LHCN-M2 (cell line): ENCODE measurements around the gene UMODL1. TPM values are rescaled to one million over a fixed set of nuclear protein-coding genes. Genes with fewer than 3 reads are reported as not detected.

ENCODE experiments used
- DNase-seq: peaks from one replicate; pipeline ENCODE4 v3.0.0-alpha.2; 2012; ENCODE audit warnings: low read depth
- total RNA-seq: library from RNA; depleted of rRNA; stranded (reverse); fragments of >200 nt; gene quantifications from 2 replicates; pipeline ENCODE4 v1.2.3, GENCODE V29; 2014

UMODL1 gene
- total RNA-seq, 1 experiment from 2014 or later = not detected

DNA sequence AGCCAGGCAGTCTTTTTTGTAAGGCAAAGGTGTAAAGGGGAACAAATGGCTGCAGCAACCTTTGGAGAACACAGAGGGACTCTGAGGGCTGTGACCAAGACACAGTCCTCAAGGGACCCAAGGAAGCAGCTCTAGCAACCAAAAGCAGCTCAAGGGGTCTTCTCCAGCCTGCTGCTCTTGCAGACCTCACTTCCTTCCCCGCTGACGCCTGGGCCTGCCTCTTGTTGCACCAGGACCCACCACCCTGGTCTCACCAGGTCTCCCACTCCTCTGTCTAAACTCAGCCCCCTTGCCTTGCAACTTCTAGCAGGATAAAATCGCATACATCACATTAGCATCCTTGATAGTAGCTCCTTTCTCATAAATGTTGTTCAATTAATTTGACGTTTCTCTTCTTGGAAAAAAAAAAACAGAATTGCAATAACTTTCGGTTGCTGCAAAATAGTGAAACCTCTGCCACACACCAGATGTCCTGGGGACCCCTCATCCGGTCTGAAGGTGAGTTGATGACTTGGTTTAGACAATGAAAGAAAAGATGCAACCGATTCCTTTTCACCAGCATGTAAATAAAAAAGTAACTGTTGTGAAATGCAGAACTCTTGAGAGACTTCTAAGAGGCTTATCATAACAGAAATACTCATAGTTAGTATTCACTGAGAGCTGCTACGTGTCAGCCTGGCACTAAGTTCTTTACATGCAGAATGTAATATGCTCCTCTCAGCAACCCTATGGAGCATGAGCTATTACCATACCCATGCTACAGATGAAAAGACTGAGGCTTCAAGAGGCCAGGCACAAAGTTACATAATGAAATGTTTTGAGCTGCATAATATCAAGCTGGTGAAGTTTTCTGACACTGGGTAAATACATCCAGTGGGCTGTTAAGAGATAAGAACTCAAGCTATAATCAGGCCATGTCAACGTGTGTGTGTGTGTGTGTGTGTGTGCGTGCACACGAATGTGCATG lies 58.5 kb downstream of the UMODL1 start:
- DNase-seq = no peak

DNA sequence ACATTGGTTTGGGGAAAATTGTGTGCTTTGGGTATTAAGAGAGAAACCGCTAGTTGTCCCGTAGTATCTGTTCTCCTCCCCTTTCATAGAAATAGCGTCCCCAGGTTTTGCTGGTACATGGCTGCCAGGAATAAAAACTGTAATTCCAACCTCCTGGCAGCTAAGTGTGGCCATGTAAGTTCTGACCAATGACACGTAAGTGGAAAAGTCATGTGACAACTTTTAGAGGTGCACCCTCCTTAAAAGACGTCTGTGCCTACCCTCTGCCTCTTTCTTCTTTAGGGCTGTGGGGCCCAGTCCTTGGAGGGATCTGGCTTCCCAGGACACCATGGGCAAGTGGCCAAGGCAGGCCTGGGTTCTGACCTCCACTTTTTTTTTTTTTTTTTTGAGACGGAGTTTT lies 59.3 kb downstream of the UMODL1 start:
- no peak for DNase-seq

DNA sequence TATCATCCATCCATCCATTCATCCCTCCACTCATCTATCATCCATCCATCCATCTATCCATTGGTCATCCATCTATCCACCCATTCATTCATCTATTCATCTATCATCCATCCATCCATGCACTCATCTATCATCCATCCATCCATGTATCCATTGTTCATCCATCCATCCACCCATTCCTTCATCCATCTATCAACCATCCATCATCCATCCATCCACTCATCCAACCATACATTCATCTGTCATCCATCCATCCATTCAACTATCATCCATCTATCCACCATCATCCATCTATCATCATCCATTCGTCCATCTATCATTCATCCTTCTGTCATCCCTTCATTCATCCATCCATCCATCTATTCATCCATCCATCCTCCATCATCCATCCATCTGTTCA lies 61.1 kb downstream of the UMODL1 start:
- no peak for DNase-seq

DNA sequence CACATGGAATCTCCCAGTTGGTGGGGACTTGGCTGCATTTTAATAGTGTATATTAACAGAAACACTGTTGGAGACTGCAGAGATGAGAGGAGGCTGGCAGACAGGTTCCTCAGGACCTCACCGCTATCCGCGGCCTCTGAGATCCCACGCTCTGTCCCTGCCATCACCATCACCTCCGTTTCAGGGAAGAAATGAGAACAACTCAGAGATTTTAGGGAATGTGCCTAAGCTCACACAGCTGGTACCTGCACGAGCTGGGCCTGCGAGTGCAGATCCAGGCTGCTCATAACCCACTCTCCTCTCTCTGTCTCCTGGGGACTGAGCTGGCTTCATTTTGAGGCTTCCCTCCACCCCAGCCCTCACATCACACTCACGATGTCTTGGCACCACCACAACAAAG lies 62.0 kb downstream of the UMODL1 start:
- no peak for DNase-seq

DNA sequence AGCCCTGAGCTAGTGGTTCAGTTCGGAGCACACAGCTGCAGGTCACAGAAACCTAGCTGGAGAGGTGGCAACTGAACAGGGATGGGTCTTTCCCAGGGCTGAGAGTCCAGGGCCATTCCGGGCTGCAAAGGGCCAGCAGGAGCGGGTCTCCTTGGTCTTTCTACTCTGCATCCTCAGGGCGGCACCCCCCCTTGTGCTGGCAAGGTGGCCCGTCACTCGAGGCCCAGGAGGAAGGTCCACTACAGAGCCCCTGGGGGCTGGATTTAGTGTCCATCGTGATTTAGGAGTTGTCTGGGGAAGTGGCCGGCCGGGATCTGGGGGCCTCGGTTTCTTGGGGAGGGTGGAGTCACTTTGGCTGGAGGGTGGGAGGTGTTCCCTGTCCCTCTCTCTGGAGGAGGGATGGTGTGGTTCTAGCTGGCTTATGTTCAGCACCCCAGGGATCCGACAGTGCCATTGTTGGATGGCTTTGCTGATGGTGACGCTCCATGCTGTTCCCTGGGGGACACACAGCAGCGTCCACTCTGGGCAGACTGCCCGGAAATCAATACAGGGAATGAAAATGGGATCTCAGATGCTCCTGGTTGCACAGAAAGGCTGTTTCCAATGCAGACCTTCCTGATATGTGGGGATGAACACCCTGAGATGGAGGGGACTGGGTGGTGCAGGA lies 64.4 kb downstream of the UMODL1 start:
- no peak for DNase-seq

DNA sequence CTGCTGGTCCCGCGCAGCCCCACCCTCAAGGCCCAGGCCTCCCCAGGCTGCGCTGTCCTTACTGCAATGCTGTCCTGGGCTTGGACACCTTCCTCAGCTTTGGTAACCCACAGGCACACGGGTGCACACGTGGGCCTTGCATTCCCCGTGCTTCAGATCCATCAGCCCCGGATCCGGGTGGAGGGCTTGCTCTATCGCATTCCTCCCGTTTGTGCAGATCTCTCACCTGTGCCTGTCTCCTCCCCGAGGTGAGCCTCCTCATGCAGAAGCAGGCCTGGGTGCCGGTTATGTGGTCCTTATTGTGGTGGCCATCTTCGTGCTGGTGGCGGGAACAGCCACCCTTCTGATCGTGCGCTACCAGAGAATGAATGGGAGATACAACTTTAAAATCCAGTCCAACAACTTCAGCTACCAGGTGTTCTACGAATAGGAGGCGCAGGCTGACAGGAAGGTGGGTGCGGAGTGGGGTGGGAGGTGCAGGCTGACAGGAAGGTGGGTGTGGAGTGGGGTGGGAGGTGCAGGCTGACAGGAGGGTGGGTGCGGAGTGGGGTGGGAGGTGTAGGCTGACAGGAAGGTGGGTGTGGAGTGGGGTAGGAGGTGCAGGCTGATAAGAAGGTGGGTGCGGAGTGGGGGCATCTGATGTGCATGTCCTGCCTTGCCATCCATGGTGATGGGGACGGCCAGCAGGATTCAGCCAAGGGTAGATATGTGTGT lies 66.2 kb downstream of the UMODL1 start:
- no peak for DNase-seq

DNA sequence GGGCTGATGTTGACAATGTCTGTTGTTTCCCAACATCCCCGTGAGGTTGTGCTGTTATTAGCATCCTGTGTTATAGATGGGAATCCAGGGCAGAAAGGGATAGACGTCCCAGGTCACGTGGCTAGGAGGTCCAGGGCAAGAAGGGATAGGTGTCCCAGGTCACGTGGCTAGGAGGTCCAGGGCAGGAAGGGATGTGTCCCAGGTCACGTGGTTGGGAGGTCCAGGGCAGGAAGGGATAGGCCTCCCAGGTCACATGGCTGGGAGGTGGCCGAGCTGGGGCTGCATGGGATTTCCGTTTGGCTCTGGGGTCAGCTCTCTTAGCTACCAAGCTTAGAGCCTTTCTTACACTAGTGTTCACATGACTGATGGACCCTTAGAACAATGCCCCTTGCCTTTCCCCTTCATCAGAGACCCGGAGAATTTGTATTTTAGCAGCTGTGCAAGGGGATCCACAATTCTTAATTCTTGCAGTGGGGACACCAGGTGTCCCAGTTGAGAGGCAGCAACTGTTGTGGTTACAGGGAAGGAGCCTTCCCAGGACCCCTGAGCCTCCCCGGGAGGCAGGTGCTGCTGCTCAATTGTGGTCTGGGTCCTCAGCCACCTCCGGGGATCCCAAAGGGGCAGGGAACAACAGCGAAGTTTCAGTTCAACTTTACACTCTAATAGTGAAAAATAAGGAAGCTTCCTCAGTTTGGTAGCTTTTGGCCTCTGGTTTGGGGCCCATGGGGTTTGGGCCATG lies 69.2 kb downstream of the UMODL1 start:
- no peak for DNase-seq

DNA sequence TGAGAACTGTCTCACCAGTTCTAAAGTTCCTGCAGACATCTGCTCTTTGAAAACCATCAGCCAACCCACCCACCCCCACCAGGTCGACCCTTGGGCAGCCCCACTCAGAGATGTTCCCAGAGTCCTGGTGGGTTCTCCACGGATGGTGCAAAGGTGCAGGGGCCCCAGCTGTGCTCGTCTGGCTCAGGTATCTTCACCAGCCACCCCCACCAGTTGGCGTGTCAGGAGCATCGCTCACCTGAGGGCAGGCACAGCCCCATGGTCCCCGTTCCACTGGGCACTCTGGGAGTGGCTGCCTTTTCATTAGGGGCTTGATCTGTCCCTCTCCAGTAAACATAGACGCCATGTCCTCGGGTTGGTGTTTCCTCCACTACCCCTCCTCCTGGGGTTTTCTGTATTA lies 70.5 kb downstream of the UMODL1 start:
- no peak for DNase-seq

DNA sequence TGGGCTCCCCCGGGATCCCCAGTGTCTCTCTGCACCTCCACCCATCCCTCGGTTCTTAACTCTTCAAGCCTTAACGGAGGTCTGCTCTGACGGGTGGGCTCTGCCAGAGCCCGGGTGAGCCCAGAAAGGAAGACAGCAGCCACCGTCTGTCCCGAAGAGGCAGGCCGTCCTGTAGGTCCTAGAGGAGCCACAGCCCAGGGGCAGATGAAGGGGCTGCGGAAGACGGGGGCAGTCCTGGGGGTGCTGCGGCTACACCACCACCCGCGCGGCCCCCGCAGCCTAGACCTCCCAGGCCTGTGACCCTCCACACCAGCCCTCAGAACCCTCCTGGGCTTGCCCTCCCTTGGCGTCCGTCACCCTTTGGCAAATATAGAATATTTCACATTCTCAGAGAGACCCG lies 71.0 kb downstream of the UMODL1 start:
- DNase-seq = no peak

DNA sequence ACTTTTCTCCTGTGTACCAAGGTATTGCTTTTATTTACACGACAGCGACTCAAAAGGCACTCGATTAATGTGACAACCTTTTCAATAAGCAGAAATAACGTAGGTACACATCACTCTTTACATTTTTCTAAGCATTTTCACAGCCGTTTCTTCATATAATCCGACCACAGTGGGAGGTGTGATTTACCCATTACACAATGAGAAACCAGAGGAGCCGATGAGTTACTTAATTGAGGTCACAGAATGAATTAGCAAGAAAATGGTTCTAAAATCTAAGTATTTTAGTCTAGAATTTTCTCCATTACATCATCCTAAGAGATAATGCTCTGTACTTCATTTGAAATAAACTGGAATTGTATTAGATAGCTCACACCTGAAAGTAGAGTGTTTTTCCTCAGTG lies 71.5 kb downstream of the UMODL1 start:
- DNase-seq = no peak

DNA sequence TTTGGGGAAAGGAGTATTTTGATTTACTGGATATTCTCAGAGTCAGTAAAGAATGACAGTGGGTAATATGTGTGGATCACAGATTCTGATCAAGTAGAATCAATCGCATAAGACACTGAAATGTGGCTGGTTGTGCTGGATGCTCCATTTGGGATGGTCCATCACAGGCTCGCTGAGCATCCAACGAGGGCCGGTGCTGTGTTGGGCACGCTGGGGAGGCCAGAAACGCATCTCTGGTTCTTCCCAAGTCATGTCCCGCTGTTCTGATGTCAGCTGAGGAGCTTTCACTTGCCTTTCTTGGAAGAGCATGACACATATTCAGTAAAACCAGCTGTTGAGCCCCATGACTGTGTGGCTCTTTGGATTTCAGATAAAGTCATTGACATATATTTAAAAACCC lies 72.0 kb downstream of the UMODL1 start:
- no peak for DNase-seq

DNA sequence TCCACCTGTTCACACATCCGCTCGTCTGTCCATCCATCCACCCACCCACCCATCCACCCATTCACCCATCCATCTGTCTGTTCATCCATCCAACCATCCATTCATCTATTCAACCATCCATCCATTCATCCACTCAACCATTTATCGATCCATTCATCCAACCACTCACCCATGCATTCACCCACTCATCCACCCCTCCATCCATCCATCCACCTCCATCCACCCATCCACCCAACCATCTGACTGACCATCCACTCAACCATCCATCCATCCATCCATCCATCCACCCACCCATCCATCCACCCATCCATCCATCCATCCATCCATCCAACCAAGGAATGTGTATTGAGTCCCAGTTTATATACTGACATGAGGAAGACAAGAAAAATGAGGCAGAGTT lies 73.1 kb downstream of the UMODL1 start:
- DNase-seq = no peak

DNA sequence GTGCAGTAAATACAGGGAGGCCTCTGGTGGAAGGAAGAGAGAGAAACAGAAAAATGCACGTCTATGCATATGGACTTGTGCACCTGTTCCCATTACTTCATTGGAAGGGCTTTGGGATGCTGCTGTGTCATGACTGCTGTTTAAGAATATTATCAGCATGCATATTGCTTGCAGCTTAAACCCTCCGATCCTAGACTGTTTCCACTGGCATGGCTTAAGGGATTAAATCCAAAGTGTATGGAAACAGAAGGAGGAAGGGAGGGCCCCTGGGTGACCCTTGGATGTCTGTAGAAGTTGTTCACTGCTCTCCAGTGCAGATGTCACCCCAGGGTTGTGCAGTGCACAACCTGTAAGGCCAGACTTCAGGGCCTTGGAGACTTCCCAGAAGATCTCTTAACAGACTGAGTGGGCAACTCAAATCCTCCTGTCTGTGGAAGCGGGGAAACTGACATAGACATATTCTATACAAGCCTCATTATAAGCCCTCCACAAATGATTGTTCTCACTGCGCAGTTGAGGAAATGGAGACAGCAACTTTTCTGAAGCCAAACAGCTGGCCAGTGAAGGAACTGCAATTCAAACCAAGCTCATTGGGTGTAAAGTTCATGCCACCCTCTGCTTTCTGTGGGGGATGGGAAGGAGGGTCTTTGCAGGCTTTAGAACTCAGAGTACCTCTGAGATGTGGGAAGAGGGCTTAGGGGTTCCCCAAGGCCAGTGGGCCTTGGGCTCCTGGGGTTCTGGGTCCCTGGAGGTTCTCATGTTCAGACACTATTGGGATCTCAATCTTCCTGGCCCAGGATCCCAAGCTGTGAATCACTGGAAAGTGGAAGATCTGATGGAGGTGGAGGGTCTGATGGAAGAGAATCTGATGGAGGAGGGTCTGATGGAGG lies 73.8 kb downstream of the UMODL1 start:
- no peak for DNase-seq

DNA sequence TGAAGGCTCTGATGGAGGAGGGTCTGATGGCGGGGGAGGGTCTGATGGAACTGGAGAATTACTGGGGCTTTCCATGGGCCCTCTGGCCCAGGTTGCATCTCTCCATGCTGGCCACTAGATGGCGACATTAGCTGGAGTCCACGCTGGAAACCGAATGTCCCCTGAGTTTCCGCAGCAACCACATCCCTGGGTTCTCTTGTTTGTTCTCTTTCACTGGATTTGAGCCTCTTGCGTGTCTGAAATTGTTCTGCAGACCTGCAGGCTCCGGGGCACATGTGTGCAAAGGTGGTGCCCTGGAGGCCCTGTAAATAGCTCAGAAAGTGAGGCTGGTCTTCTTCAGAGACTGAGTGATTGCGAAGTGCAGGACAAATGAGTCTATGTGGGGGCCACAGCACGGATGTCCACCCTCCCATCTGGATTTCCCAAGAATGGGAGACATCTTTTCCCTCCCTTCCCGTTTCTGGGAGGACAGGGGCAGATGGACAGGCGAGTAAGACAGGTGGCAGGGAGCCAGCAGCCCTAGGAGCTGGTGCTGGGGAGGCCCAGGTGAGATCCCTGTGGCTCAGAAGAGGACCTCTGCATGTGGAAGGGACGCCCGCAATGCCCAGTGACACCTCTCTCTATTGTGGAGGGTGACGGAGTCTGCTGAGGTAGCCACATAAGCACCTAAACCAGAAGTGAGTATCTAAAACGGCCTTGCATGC lies 74.6 kb downstream of the UMODL1 start:
- DNase-seq = peak; percentile 37

DNA sequence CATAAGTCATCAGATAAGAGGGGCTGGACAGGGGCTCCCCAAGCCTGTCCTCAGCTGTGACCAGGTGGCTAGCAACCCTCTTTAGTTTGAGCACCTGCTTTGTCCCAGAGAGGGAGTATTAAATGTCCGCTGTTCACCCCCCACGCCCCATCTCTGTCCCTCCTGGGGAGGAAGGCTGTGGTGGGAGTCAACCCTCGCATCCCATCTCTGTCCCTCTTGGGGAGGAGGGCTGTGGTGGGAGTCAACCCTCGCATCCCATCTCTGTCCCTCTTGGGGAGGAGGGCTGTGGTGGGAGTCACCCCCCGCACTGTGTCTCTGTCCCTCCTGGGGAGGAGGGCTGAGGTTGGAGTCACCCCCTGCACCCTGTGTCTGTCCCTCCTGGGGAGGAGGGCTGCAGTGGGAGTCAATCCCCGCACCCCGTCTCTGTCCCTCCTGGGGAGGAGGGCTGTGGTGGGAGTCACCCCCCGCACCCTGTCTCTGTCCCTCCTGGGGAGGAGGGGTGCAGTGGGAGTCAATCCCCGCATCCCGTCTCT lies 75.2 kb downstream of the UMODL1 start:
- no peak for DNase-seq

DNA sequence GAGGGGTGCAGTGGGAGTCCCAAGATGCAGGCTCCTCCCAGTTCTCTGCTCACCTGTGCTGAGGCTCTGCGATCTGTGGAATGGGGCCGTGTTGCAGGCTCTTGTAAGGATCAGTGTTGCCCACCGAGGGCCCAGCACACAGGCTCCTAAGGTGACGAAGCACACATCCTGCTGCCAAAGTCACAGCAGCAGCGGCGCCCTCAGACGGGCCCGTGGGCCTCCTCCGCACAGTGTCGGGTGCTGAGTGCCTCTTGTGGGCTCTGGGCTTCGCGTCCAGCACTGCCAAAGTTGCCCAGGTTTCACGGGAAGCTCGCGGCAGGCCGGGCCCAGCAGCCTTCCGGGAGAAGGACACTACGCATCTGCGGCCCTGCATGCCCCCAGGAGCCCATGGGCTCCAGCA lies 75.7 kb downstream of the UMODL1 start:
- DNase-seq = no peak

DNA sequence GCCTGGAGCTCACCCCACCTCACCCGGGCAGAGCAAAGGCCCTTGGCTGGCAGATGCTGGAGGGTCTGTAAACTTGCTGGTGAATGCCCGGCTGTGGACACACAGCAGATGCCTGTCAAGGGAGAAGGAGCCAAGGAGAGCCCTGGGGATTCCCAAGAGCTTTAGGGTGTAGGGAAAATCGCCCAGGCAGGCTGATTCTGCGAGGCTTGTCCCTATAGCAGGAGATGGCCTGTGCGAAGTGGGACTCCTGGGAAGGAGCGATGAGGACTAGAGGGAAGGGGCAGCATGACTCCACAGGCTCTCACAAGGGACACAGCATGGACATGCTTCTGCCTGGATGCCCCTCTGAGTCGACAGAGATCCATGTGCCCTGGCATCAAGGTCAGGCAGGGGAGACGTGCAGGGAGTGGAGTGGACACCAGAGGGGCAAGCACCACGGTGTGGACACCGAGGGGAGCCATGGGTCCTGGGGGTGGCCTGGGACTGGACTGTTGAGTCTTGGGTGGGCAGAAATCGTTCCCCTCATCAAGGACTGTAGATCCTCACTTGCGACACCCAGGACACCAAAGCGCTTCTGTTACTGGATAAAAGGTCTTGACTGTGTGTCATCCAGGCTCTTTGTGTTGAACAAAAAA lies 76.4 kb downstream of the UMODL1 start:
- DNase-seq = no peak

DNA sequence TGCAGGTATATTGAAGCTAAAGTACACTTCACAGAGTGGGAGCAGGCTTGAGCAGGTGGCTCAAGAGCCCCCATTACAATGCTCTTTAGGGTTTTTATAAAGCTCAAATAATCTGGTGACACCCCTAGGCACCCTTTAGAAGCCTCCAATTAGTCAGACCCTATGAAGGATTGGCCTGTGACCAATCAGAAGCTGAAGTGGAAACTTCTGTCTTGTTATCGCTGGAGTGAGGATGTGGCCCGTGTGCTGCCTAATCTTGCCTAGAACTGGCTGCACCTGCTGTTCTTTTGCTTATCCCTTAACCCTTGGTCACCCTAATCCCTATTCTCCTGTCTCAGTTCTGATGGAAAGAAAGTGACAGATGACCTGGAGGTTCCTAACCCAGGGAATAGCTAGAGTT lies 77.0 kb downstream of the UMODL1 start:
- DNase-seq = no peak

DNA sequence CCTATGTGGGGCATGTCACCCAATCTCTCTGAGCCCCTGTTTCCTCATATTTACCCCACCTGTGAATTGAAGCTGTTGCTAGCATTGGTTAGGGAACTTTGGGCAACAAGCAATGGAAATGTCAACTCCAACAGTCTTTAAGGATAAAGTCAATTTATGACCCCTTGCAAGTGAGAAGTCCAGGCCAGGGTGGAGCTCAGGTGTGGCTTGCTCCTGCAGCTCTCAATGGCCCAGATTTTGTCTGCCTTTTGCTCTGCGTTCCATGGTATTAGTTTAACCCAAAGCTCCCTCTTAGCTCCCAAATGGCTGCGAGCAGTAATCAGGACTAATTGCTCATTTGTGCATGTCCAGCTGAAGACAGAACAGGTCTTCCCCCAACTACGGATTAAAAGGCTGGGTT lies 77.5 kb downstream of the UMODL1 start:
- DNase-seq = no peak
